MM.1S (cell line): ENCODE results near the gene SHISA7.

Experiments used
- DNase-seq: peaks from one replicate; pipeline ENCODE4 v3.0.0-alpha.2; 2015
- H2AFZ ChIP-seq: fragments of 300-600 bp; sonication (generic); 2 replicates; pipeline ENCODE4 v1.6.0; 2016; ENCODE audit warnings: antibody characterized with exemption, low read length
- H3F3A ChIP-seq: fragments of 300-600 bp; sonication (generic); 2 replicates; pipeline ENCODE4 v1.6.1; 2016; ENCODE audit warnings: mild to moderate bottlenecking, antibody characterized with exemption, low read length, moderate library complexity, mixed read lengths; ENCODE audit not compliant: insufficient read depth
- H3K27ac ChIP-seq: fragments of 300-600 bp; sonication (generic); 2 replicates; pipeline ENCODE4 v1.5.1; 2016; ENCODE audit warnings: mild to moderate bottlenecking, low read length
- H3K27me3 ChIP-seq: fragments of 300-600 bp; sonication (generic); replicated peaks from 2 replicates; pipeline ENCODE4 v1.6.0; 2016; ENCODE audit warnings: low read length; ENCODE audit not compliant: insufficient read depth
- H3K36me3 ChIP-seq: fragments of 300-600 bp; sonication (generic); replicated peaks from 2 replicates; pipeline ENCODE4 v1.6.1; 2016; ENCODE audit warnings: mild to moderate bottlenecking, low read length, mixed read lengths; ENCODE audit not compliant: insufficient read depth
- H3K4me1 ChIP-seq: fragments of 300-600 bp; sonication (generic); 2 replicates; pipeline ENCODE4 v1.6.1; 2016; ENCODE audit warnings: low read length, mixed read lengths
- H3K4me2 ChIP-seq: fragments of 300-600 bp; sonication (generic); 2 replicates; pipeline ENCODE4 v1.6.0; 2016; ENCODE audit warnings: low read depth, low read length
- H3K4me3 ChIP-seq: fragments of 300-600 bp; sonication (generic); 2 replicates; pipeline ENCODE4 v1.5.1; 2016; ENCODE audit warnings: low read length, mixed read lengths
- H3K79me2 ChIP-seq: fragments of 300-600 bp; sonication (generic); 2 replicates; pipeline ENCODE4 v1.6.1; 2016; ENCODE audit warnings: mixed run types, low read length, mixed read lengths
- H3K9ac ChIP-seq: fragments of 300-600 bp; sonication (generic); 2 replicates; pipeline ENCODE4 v1.6.1; 2016; ENCODE audit warnings: low read length, mixed read lengths
- H3K9me2 ChIP-seq: fragments of 300-600 bp; sonication (generic); replicated peaks from 2 replicates; pipeline ENCODE4 v1.6.1; 2016; ENCODE audit warnings: mild to moderate bottlenecking, low read length, mixed read lengths; ENCODE audit not compliant: insufficient read depth
- H3K9me3 ChIP-seq: fragments of 300-600 bp; sonication (generic); replicated peaks from 2 replicates; pipeline ENCODE4 v1.6.1; 2016; ENCODE audit warnings: mild to moderate bottlenecking, low read length, mixed read lengths; ENCODE audit not compliant: insufficient read depth
- H4K20me1 ChIP-seq: fragments of 300-600 bp; sonication (generic); 2 replicates; pipeline ENCODE4 v1.6.1; 2016; ENCODE audit warnings: mild to moderate bottlenecking, low read length, moderate library complexity, mixed read lengths; ENCODE audit not compliant: insufficient read depth
- CTCF ChIP-seq: fragments of 300-600 bp; sonication (generic); IDR thresholded peaks from 2 replicates; pipeline ENCODE4 v1.5.1; 2016; ENCODE audit warnings: antibody characterized with exemption, low read length, mixed read lengths
- EZH2 ChIP-seq: fragments of 300-600 bp; sonication (generic); optimal IDR thresholded peaks from 2 replicates; pipeline ENCODE3; 2017; ENCODE audit warnings: low read depth, mild to moderate bottlenecking, antibody characterized with exemption, low read length, mixed read lengths
- EZH2phosphoT487 ChIP-seq: fragments of 300-600 bp; sonication (generic); IDR thresholded peaks from 2 replicates; pipeline ENCODE4 v1.6.1; 2018; ENCODE audit warnings: antibody characterized with exemption, low read length

SHISA7 gene

DNA sequence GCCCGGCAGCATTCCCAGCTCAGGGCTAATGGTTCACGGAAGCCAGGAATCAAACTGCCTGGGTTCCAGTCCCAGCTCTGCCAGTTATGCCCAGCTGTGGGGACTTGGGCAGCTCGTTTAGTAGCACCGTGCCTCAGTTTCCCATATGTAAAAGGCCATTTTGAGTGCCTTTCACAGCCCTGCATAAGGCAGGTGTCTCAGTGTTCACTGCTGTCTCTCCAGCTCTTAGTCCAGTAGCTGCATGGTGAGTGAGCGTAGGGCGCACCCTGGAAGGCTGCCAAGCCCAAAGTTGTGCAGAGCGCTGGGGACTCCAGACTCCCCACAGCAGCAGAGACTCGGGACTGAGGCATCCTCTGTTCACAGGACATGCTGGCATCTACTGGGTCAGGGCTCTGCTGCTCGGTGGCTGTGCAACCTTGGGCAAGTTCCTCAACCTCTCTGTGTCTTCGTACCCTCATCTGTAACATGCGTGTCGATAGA, 51.9 kb downstream of the SHISA7 start:
- Histone ChIP-seq H3K27me3 (no peaks in the 10 kb centered on the region), H3K4me2 (no peak overlapping the region), H3K9me3 (no peaks in the 10 kb centered on the region), H3K4me3 (no peak overlapping the region), H3K27ac (no peak overlapping the region), H3F3A (peaks cover 57% of the 10 kb centered on the region), H3K4me1 (peaks cover 8% of the 10 kb centered on the region), H3K36me3 (peaks cover 19% of the 10 kb centered on the region), H3K9ac (no peak overlapping the region), H2AFZ (no peak overlapping the region), H4K20me1 (peaks cover 39% of the 10 kb centered on the region), H3K9me2 (no peaks in the 10 kb centered on the region), H3K79me2 (peaks cover 34% of the 10 kb centered on the region)
- TF ChIP-seq EZH2phosphoT487: no peak
- no peak for TF ChIP-seq CTCF
- TF ChIP-seq EZH2: no peak
- DNase-seq: no peak

- peaks cover 39% of the 10 kb centered on the region for H3K79me2 ChIP-seq
- TF ChIP-seq EZH2phosphoT487 (no peak), CTCF (no peak), EZH2 (no peak)
- no peak for DNase-seq
- peaks cover 62% of the 10 kb centered on the region for H3F3A ChIP-seq
- H3K27me3 ChIP-seq: no peaks in the 10 kb centered on the region
- H2AFZ ChIP-seq: no peak overlapping the region
- H4K20me1 ChIP-seq: peaks cover 41% of the 10 kb centered on the region
- no peak overlapping the region for H3K9ac ChIP-seq
- peaks cover 8% of the 10 kb centered on the region for H3K4me1 ChIP-seq
- H3K9me2 ChIP-seq: no peaks in the 10 kb centered on the region
- H3K36me3 ChIP-seq: peaks cover 19% of the 10 kb centered on the region
- no peak overlapping the region for H3K4me3 ChIP-seq
- no peaks in the 10 kb centered on the region for H3K9me3 ChIP-seq
- H3K27ac ChIP-seq: no peak overlapping the region
- H3K4me2 ChIP-seq: no peak overlapping the region
Observed at GRCh38 chr19:55390461-55390880, 52.6 kb downstream of the SHISA7 start.

GRCh38 chr19:55389386-55390317, 53.4 kb downstream of the SHISA7 start:
- Histone ChIP-seq H3K4me1 (peaks cover 12% of the 10 kb centered on the region), H3K27me3 (no peaks in the 10 kb centered on the region), H2AFZ (no peak overlapping the region), H3K9me2 (no peaks in the 10 kb centered on the region), H3K9me3 (no peaks in the 10 kb centered on the region), H4K20me1 (peaks cover 41% of the 10 kb centered on the region), H3K9ac (no peak overlapping the region), H3K36me3 (peaks cover 19% of the 10 kb centered on the region), H3K4me3 (no peak overlapping the region), H3F3A (peaks cover 70% of the 10 kb centered on the region), H3K4me2 (no peak overlapping the region), H3K79me2 (peaks cover 43% of the 10 kb centered on the region), H3K27ac (no peak overlapping the region)
- DNase-seq: no peak
- TF ChIP-seq EZH2 (no peak), CTCF (no peak), EZH2phosphoT487 (no peak)
